Kidney (tissue), 14 donors: ENCODE measurements around the gene PSMD11. TPM values are rescaled to one million over a fixed set of nuclear protein-coding genes. Genes with fewer than 3 reads are reported as not detected.

Experiments
- DNase-seq, 5 donors: peaks; one replicate each; pipeline ENCODE4 v3.0.0-alpha.2; 2013 to 2020
- FAIRE-seq: peaks from 2 replicates; lab custom pipeline; 2012; peaks lifted over from hg19 to GRCh38; lab: Jason Lieb, UNC
- H3K27ac ChIP-seq, 2 donors: one replicate each; pipeline ENCODE4 v1.7.0; 2013; ENCODE audit warnings: low read depth in 2 of 2, low read length in 2 of 2, inconsistent platforms in 1 of 2
- H3K27me3 ChIP-seq: one replicate; pipeline ENCODE4 v1.7.1; 2013; ENCODE audit warnings: low read length, inconsistent platforms; ENCODE audit not compliant: control insufficient read depth, insufficient read depth
- H3K36me3 ChIP-seq, 3 donors: one replicate each; pipeline versions ENCODE4 v1.7.0 to v1.7.1; 2013; ENCODE audit warnings: low read length in 3 of 3, control low read depth in 1 of 3, inconsistent platforms in 1 of 3; ENCODE audit not compliant: insufficient read depth in 3 of 3, control insufficient read depth in 2 of 3
- H3K4me1 ChIP-seq, 3 donors: one replicate each; pipeline versions ENCODE4 v1.7.0 to v1.7.1; 2013; ENCODE audit warnings: low read length in 3 of 3, inconsistent platforms in 1 of 3, low read depth in 1 of 3; ENCODE audit not compliant: control insufficient read depth in 2 of 3, insufficient read depth in 2 of 3
- H3K4me3 ChIP-seq, 3 donors: one replicate each; pipeline versions ENCODE4 v1.7.0 to v1.8.1; 2013; ENCODE audit warnings: low read length in 3 of 3, control low read depth in 1 of 3, inconsistent platforms in 1 of 3
- H3K9ac ChIP-seq, 3 donors: one replicate each; pipeline versions ENCODE4 v1.7.0 to v1.7.1; 2013; ENCODE audit warnings: low read length in 3 of 3, control low read depth in 1 of 3, inconsistent platforms in 1 of 3
- H3K9me3 ChIP-seq, 3 donors: one replicate each; pipeline versions ENCODE4 v1.7.0 to v1.7.1; 2013; ENCODE audit warnings: low read length in 3 of 3, control low read depth in 1 of 3, inconsistent platforms in 1 of 3; ENCODE audit not compliant: control insufficient read depth in 2 of 3, insufficient read depth in 1 of 3
- CTCF ChIP-seq: IDR thresholded peaks from 3 replicates; pipeline ENCODE4 v1.5.1; 2012; ENCODE audit warnings: mild to moderate bottlenecking, moderate library complexity, borderline replicate concordance; ENCODE audit not compliant: insufficient read depth; ENCODE audit errors: extremely low read depth
- intact Hi-C: fragments of 100-400 bp; cut with DNase I; formaldehyde crosslinking; loops from one replicate; pipeline ENCODE4 v1.11.1; 2022
- polyA plus RNA-seq: library from polyadenylated mRNA; stranded (reverse); fragments of 350-450 nt; fragmentation: Illumina TruSeq; extraction: RNeasy Lipid Tissue Mini Kit (QIAGEN cat#74804); gene quantifications from one replicate; pipeline ENCODE4 v1.2.3, GENCODE V29; 2014; ENCODE audit warnings: low read depth, low replicate concordance; ENCODE audit not compliant: insufficient read depth
- total RNA-seq: library from RNA; stranded (reverse); fragmentation: NEBNext Ultra II Directional; extraction: Animal tissue kit (Norgen Biotek cat#: 25700); gene quantifications from one replicate; pipeline ENCODE4 v1.2.1, GENCODE V29; 2021
- donor health status: control.
- donor health status: control.
- donor health status: control.
- donor health status: control.
- donor health status: control.
- donor health status: DM: yes; HTN: yes; CAD: no.
- donor health status: Normal renal cell carcinoma (clear cell type).

The PSMD11 gene
- total and polyA plus RNA-seq, 2 donors from 2014 or later = 65.1 to 67.5 TPM

GRCh38 chr17:32510466-32510865 is 66.2 kb downstream of the PSMD11 start:
- no peaks in the 10 kb centered on the region for H3K9me3 ChIP-seq
- H3K9ac ChIP-seq = no peak overlapping the region
- no peak for DNase-seq
- H3K36me3 ChIP-seq = no peaks in the 10 kb centered on the region
- no peaks in the 10 kb centered on the region for H3K27me3 ChIP-seq
- H3K4me1 ChIP-seq = peaks cover 0 to 5% (median 3%) of the 10 kb centered on the region in 3 donors
- no peak for FAIRE-seq
- no peak for TF ChIP-seq CTCF
- intact Hi-C loops = no loop called here
- H3K4me3 ChIP-seq = no peak overlapping the region
- no peak overlapping the region for H3K27ac ChIP-seq

- intact Hi-C loops = no loop called here
- no peak overlapping the region for H3K27ac ChIP-seq
- no peaks in the 10 kb centered on the region for H3K36me3 ChIP-seq
- peaks cover 0 to 8% (median 7%) of the 10 kb centered on the region in 3 donors for H3K4me1 ChIP-seq
- H3K9me3 ChIP-seq = no peaks in the 10 kb centered on the region
- no peak overlapping the region for H3K4me3 ChIP-seq
- H3K9ac ChIP-seq = no peak overlapping the region
- DNase-seq (no peak), FAIRE-seq (no peak)
- TF ChIP-seq CTCF = no peak
- no peaks in the 10 kb centered on the region for H3K27me3 ChIP-seq
Observed at GRCh38 chr17:32512328-32512727, 68.0 kb downstream of the PSMD11 start.

GRCh38 chr17:32513579-32513978 is 69.3 kb downstream of the PSMD11 start:
- peaks cover 0 to 8% (median 7%) of the 10 kb centered on the region in 3 donors for H3K4me1 ChIP-seq

More at GRCh38 chr17:32513579-32513978, 69.3 kb downstream of the PSMD11 start:
- Histone ChIP-seq H3K27me3 (no peaks in the 10 kb centered on the region), H3K27ac (no peak overlapping the region), H3K9me3 (no peaks in the 10 kb centered on the region), H3K4me3 (no peak overlapping the region), H3K9ac (no peak overlapping the region), H3K36me3 (no peaks in the 10 kb centered on the region)
- FAIRE-seq = no peak
- intact Hi-C loops = no loop called here
- TF ChIP-seq CTCF = no peak
- DNase-seq = no peak
